ENCODE results near the gene CCL16. TPM values are rescaled to one million over a fixed set of nuclear protein-coding genes. Genes with fewer than 3 reads are reported as not detected.

Gene CCL16
- total and polyA plus RNA-seq, 4 experiments from 2014 or later, result not detected

DNA sequence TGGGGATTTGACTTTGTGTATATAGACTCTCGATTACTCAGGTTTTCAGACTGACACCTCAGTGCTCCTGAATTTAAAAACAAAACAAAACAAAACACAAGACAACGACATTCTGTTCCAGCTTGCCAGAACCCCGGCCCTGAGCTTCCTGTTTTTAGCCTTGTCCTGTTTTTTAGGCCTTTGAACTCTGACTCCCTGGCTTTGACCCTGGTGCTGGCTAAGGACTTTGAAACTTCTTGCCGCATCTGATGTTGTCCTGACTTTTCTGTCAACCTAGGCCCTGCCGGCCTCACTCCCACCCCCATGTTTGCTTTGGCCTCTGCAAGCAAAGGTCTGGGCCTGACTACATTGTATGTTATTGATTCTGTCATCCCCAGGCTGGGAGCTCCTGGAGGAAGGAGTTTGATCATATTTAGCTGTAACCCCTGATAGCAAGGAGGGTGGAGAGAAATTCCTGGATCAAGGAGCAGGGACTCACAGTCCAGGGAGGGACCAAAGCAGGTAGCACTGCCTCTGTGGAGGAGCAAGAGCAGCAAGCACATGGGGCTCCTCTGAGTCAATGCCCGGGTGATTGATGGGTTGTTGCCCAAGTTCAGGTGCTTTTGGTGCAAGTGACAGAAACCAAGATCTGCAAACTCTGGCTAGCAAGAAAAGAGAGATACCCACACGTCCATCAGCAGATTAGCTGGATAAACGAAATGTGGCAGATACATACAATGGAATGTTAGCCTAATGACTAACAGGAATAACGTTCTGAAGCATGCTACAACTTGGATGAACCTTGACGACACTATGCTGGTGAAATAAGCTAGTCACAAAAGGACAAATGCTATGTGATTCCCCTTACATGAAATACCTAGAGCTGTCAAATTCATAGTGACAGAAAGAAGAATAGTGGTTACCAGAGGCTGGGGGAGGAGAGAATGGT lies 7.7 kb downstream of the CCL16 start:
- no peaks in the 10 kb centered on the region for H3K27me3 ChIP-seq (ENCODE audit: insufficient read depth, low read length)
- H3K27ac Mint-ChIP-seq, result peak overlapping the region in 3 of 7 donors; percentile 14 to 49 (median 48)
- DNase-seq, result no peak

DNA sequence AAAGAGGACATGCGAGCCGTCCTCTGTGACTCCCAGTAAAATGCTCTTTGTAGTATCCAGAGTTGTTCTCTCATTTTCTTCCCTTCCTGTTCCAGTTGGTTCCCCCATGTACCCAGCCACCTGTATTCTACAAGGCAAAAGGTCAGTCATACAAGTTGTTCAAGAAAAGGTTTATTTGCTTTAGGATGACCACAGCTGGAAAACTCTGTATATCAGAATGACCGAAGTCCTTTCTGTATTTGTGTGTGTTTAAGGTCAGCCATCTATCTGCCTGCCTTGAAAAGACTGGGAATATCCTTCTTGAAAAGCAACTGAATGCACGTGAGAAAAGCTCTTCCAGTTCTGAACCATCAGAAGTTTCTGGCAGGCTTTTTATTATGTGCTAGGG lies 8.4 kb downstream of the CCL16 start:
- no peak overlapping the region for H3K27ac Mint-ChIP-seq
- CTCF ChIA-PET (ENCODE audit: partially characterized antibody), result interaction anchor here (0.8 to 2.1 kb wide), 2 partner anchors 176 to 209 kb away, joined by 3 to 10 read pairs; no protein-coding TSS in a partner anchor
- H3K4me3 Mint-ChIP-seq, result no peak overlapping the region

More for the DNA sequence above, 7.7 kb downstream of the CCL16 start:
- Mint-ChIP-seq H3K9me3 (no peaks in the 10 kb centered on the region), H3K4me1 (peaks cover 0 to 3% (median under 1%) of the 10 kb centered on the region in 4 donors), H3K36me3 (no peaks in the 10 kb centered on the region), H3K4me3 (no peak overlapping the region), H3K27me3 (peaks cover 0 to 4% of the 10 kb centered on the region in 2 donors)
- no peaks in the 10 kb centered on the region for H3K4me1 ChIP-seq (ENCODE audit: insufficient read depth, low read length)
- POLR2A ChIA-PET (ENCODE audit: partially characterized antibody), result no interaction called here
- no peak overlapping the region for H3K4me3 ChIP-seq (ENCODE audit: low read length in 2 of 2)
- no peaks in the 10 kb centered on the region for H3K9me3 ChIP-seq (ENCODE audit: control insufficient read depth in 1 of 2, low read length in 2 of 2)
- H3K36me3 ChIP-seq (ENCODE audit: insufficient read depth, low read length), result no peaks in the 10 kb centered on the region
- no peak overlapping the region for H3K27ac ChIP-seq (ENCODE audit: low read depth, low read length)
- CTCF ChIA-PET (ENCODE audit: partially characterized antibody), result interaction anchor here (0.8 to 1.0 kb wide), 2 partner anchors 83 to 209 kb away, joined by 3 read pairs; no protein-coding TSS in a partner anchor
- intact Hi-C loops (cut with micrococcal nuclease), result no loop called here

DNA sequence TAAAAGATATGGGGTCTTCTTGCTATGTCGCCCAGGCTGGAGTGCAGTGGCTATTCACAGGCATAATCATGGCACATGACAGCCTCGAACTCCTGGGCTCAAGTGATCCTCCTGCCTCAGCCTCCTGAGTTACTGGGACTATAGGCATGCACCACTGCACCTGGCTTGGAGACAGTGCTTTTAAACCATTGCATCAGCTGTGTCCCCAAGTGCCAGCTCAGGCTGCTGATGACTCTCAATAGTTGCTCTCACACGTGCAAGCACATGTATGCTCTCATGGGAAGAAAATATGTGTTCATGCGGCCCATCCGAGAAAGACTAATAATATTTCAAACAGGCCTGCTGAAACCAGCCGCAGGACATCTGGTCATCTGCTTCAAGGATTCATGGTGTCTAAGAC lies 8.8 kb downstream of the CCL16 start:
- Mint-ChIP-seq H3K4me3 (no peak overlapping the region), H3K36me3 (no peaks in the 10 kb centered on the region), H3K27ac (no peak overlapping the region), H3K9me3 (peaks cover 0 to 2% (median 0%) of the 10 kb centered on the region in 8 donors), H3K27me3 (peaks cover 0 to 4% of the 10 kb centered on the region in 2 donors), H3K4me1 (peaks cover 0 to 3% (median under 1%) of the 10 kb centered on the region in 4 donors)
- Histone ChIP-seq H3K36me3 (ENCODE audit: insufficient read depth, low read length) (no peaks in the 10 kb centered on the region), H3K4me1 (ENCODE audit: insufficient read depth, low read length) (no peaks in the 10 kb centered on the region), H3K4me3 (ENCODE audit: low read length in 2 of 2) (no peak overlapping the region), H3K27me3 (ENCODE audit: insufficient read depth, low read length) (no peaks in the 10 kb centered on the region), H3K9me3 (ENCODE audit: control insufficient read depth in 1 of 2, low read length in 2 of 2) (no peaks in the 10 kb centered on the region), H3K27ac (ENCODE audit: low read depth, low read length) (no peak overlapping the region)
- intact Hi-C loops (cut with micrococcal nuclease), result no loop called here
- no peak for DNase-seq
- CTCF ChIA-PET (ENCODE audit: partially characterized antibody), result interaction anchor here (1.4 to 2.1 kb wide), 2 partner anchors 24 to 177 kb away, joined by 3 to 10 read pairs; no protein-coding TSS in a partner anchor
- POLR2A ChIA-PET (ENCODE audit: partially characterized antibody), result no interaction called here

More for the DNA sequence above, 8.4 kb downstream of the CCL16 start:
- no peak for DNase-seq
- peaks cover 0 to 1% (median 0%) of the 10 kb centered on the region in 8 donors for H3K9me3 Mint-ChIP-seq
- no peak overlapping the region for H3K4me3 ChIP-seq (ENCODE audit: low read length in 2 of 2)
- no peaks in the 10 kb centered on the region for H3K36me3 Mint-ChIP-seq
- H3K27me3 Mint-ChIP-seq, result peaks cover 0 to 4% of the 10 kb centered on the region in 2 donors
- H3K9me3 ChIP-seq (ENCODE audit: control insufficient read depth in 1 of 2, low read length in 2 of 2), result no peaks in the 10 kb centered on the region
- no peak overlapping the region for H3K27ac ChIP-seq (ENCODE audit: low read depth, low read length)
- POLR2A ChIA-PET (ENCODE audit: partially characterized antibody), result no interaction called here
- intact Hi-C loops (cut with micrococcal nuclease), result no loop called here
- H3K36me3 ChIP-seq (ENCODE audit: insufficient read depth, low read length), result no peaks in the 10 kb centered on the region
- H3K4me1 Mint-ChIP-seq, result peaks cover 0 to 3% (median under 1%) of the 10 kb centered on the region in 4 donors
- H3K4me1 ChIP-seq (ENCODE audit: insufficient read depth, low read length), result no peaks in the 10 kb centered on the region
- H3K27me3 ChIP-seq (ENCODE audit: insufficient read depth, low read length), result no peaks in the 10 kb centered on the region

DNA sequence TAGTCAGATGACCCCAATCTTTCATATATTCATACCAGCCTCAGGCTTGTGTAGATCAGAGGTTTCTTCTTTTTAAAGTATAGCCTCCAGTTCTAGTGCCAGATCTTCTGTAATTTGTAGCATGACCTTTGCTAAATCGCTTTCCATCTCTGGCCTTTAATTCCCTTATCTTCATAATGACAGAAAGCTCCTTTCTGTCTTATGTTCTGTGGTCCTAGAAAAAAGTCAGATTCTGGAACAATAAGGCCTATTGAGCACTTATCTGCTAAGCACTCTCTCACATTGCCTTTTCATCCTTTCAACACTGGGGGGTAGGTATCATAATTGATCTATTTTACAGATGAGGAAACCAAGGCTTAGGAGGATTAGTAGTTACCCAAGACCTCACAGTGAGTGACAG lies 9.2 kb downstream of the CCL16 start:
- CTCF ChIA-PET (ENCODE audit: partially characterized antibody), result interaction anchor here (1.4 to 2.1 kb wide), 2 partner anchors 24 to 177 kb away, joined by 3 to 10 read pairs; no protein-coding TSS in a partner anchor
- Histone ChIP-seq H3K4me3 (ENCODE audit: low read length in 2 of 2) (no peak overlapping the region), H3K36me3 (ENCODE audit: insufficient read depth, low read length) (no peaks in the 10 kb centered on the region), H3K27ac (ENCODE audit: low read depth, low read length) (no peak overlapping the region), H3K27me3 (ENCODE audit: insufficient read depth, low read length) (no peaks in the 10 kb centered on the region), H3K4me1 (ENCODE audit: insufficient read depth, low read length) (no peaks in the 10 kb centered on the region), H3K9me3 (ENCODE audit: control insufficient read depth in 1 of 2, low read length in 2 of 2) (no peaks in the 10 kb centered on the region)
- H3K36me3 Mint-ChIP-seq, result no peaks in the 10 kb centered on the region
- intact Hi-C loops (cut with micrococcal nuclease), result no loop called here
- H3K27me3 Mint-ChIP-seq, result peaks cover 0 to 4% of the 10 kb centered on the region in 2 donors
- peaks cover 0 to 3% (median under 1%) of the 10 kb centered on the region in 4 donors for H3K4me1 Mint-ChIP-seq
- no peak overlapping the region for H3K4me3 Mint-ChIP-seq
- POLR2A ChIA-PET (ENCODE audit: partially characterized antibody), result no interaction called here
- peaks cover 0 to 2% (median 0%) of the 10 kb centered on the region in 8 donors for H3K9me3 Mint-ChIP-seq
- no peak overlapping the region for H3K27ac Mint-ChIP-seq
- DNase-seq, result no peak

DNA sequence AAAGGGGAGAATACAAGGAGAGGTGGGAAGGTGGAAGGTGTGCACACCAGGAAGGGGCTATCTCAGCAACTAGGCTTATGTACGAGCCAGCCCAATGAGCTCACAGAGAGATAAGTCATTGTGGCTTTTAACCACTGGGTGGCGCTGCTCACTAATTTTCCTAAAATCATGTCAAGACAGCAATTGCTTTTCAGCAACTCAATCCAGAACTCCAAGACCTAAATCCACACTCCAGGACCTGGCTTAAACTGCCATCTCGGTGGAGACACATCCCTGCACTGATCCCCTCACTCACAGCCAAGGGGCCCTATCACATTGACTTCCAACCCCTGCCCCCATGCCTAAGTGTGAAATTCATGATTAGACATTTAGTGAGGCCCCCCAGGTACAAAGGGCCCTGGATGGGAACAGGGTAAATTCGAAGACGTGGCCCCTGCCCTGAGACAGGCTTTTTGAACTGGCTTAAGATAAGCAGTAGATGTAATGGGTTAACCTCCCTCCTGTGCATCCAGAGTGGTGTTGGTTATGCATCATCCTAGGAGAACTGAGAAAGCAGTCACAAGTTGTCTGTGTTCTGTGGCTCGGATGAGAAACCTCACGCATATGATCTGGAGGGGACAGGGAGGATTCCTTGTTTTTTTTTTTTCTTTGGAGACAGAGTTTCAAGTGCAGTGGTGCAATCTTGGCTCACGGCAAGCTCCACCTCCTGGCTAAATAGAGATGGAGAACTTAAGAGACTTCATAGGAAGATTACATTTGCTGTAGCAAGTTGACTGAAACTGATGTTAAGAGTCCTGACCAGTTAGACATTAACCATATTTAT lies 11.5 kb downstream of the CCL16 start:
- Histone ChIP-seq H3K4me3 (ENCODE audit: low read length in 2 of 2) (no peak overlapping the region), H3K27ac (ENCODE audit: low read depth, low read length) (no peak overlapping the region), H3K27me3 (ENCODE audit: insufficient read depth, low read length) (no peaks in the 10 kb centered on the region), H3K36me3 (ENCODE audit: insufficient read depth, low read length) (no peaks in the 10 kb centered on the region), H3K9me3 (ENCODE audit: control insufficient read depth in 1 of 2, low read length in 2 of 2) (no peaks in the 10 kb centered on the region), H3K4me1 (ENCODE audit: insufficient read depth, low read length) (no peaks in the 10 kb centered on the region)
- peak overlapping the region in 1 of 8 donors; percentile 29 for H3K4me3 Mint-ChIP-seq
- H3K27me3 Mint-ChIP-seq, result peaks cover 0 to 4% of the 10 kb centered on the region in 2 donors
- DNase-seq, result peak; percentile 52 to 64 (median 56)
- peaks cover 0 to 2% (median 0%) of the 10 kb centered on the region in 8 donors for H3K9me3 Mint-ChIP-seq
- peaks cover 0 to 3% (median under 1%) of the 10 kb centered on the region in 4 donors for H3K4me1 Mint-ChIP-seq
- intact Hi-C loops (cut with micrococcal nuclease), result loop anchor here (1.0 kb wide), 3 partner anchors 103 to 514 kb away; no protein-coding TSS in a partner anchor
- no peaks in the 10 kb centered on the region for H3K36me3 Mint-ChIP-seq
- POLR2A ChIA-PET (ENCODE audit: partially characterized antibody), result interaction anchor here (0.8 kb wide), 1 partner anchor 94 kb away, joined by 3 read pairs; no protein-coding TSS in a partner anchor
- H3K27ac Mint-ChIP-seq, result no peak overlapping the region
- CTCF ChIA-PET (ENCODE audit: partially characterized antibody), result interaction anchor here (0.7 to 2.4 kb wide), 25 partner anchors 8 to 513 kb away, joined by 3 to 14 read pairs (median 4); partner anchors contain the start of gene LYZL6

DNA sequence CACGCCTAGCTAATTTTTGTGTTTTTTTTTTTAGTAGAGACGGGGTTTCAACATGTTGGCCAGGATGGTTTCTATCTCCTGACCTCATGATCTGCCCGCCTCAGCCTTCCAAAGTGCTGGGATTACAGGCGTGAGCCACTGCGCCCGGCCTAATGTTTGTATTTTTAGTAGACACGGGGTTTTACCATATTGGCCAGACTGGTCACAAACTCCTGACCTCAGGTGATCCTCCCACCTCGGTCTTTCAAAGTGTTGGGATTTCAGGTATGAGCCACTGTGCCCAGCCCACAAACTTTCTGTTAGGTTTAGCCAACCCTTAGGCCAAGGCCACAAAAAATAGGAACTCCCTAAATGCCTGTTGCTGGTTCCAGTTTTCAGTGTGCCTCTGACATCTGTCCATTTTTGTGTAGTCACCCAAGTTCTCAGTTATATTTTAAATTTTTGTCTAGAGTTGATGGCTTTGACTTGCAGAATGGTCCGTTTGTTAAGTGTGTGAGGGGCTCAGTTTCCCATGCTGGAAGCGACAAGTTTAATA lies 12.7 kb downstream of the CCL16 start:
- Histone ChIP-seq H3K4me1 (ENCODE audit: insufficient read depth, low read length) (no peaks in the 10 kb centered on the region), H3K4me3 (ENCODE audit: low read length in 2 of 2) (no peak overlapping the region), H3K27ac (ENCODE audit: low read depth, low read length) (no peak overlapping the region), H3K36me3 (ENCODE audit: insufficient read depth, low read length) (no peaks in the 10 kb centered on the region), H3K9me3 (ENCODE audit: control insufficient read depth in 1 of 2, low read length in 2 of 2) (no peaks in the 10 kb centered on the region), H3K27me3 (ENCODE audit: insufficient read depth, low read length) (no peaks in the 10 kb centered on the region)
- CTCF ChIA-PET (ENCODE audit: partially characterized antibody), result interaction anchor here (0.7 to 2.4 kb wide), 20 partner anchors 8 to 509 kb away, joined by 3 to 14 read pairs (median 4); no protein-coding TSS in a partner anchor
- Mint-ChIP-seq H3K27ac (no peak overlapping the region), H3K27me3 (peaks cover 0 to 4% of the 10 kb centered on the region in 2 donors), H3K4me1 (peaks cover 0 to 3% (median under 1%) of the 10 kb centered on the region in 4 donors), H3K4me3 (no peak overlapping the region), H3K36me3 (no peaks in the 10 kb centered on the region), H3K9me3 (peaks cover 0 to 2% (median 0%) of the 10 kb centered on the region in 8 donors)
- intact Hi-C loops (cut with micrococcal nuclease), result loop anchor here (1.0 kb wide), 3 partner anchors 104 to 515 kb away; no protein-coding TSS in a partner anchor
- DNase-seq, result no peak
- POLR2A ChIA-PET (ENCODE audit: partially characterized antibody), result no interaction called here
